ENCODE measurements around the gene SULT1B1.

GRCh38 chr4:69716654-69717053, 43.8 kb downstream of the SULT1B1 start:
- TF ChIP-seq CTCF (conservative IDR thresholded peaks at IDR 0.05 in 1 of 2, IDR thresholded peaks at IDR 0.05 in 1 of 2; ENCODE audit: low read depth in 1 of 2, low read length in 2 of 2), result no peak
- TF ChIP-seq EZH2 (IDR thresholded peaks at IDR 0.05; ENCODE audit: low read length, missing control alignments), result no peak
